ENCODE results near the gene TP53TG5.

- TF ChIP-seq GATA2 (IDR thresholded peaks at IDR 0.05; ENCODE audit: low read depth, low read length) (no peak), GATA3 (IDR thresholded peaks at IDR 0.05; ENCODE audit: low read depth, low read length) (no peak)
Observed at GRCh38 chr20:45372646-45373352, 5.3 kb downstream of the TP53TG5 start.

Data from SH-SY5Y (cell line).